Liver (tissue), 9 donors: ENCODE results near the gene TBX21. TPM values are rescaled to one million over a fixed set of nuclear protein-coding genes. Genes with fewer than 3 reads are reported as not detected.
A peak's percentile ranks its signal among the peaks of the same experiment; 100 is the strongest.

Source experiments
- DNase-seq: peaks from one replicate; pipeline ENCODE4 v3.0.0-alpha.2; 2017; ENCODE audit warnings: low spot score
- H3K27ac ChIP-seq, 2 donors: one replicate each; pipeline ENCODE4 v1.7.0; 2013; ENCODE audit warnings: inconsistent platforms in 2 of 2, low read length in 2 of 2, control low read depth in 1 of 2, low read depth in 1 of 2, mild to moderate bottlenecking in 1 of 2
- H3K27me3 ChIP-seq, 4 donors: one replicate each; pipeline versions ENCODE4 v1.6.1 to v1.7.0; 2013; ENCODE audit warnings: low read length in 3 of 4, inconsistent platforms in 1 of 4, mild to moderate bottlenecking in 1 of 4, moderate library complexity in 1 of 4; ENCODE audit not compliant: control insufficient read depth in 4 of 4, insufficient read depth in 4 of 4
- H3K36me3 ChIP-seq, 4 donors: one replicate each; pipeline versions ENCODE4 v1.6.1 to v1.7.0; 2013; ENCODE audit warnings: low read length in 3 of 4, mild to moderate bottlenecking in 3 of 4, low read depth in 1 of 4, moderate library complexity in 1 of 4; ENCODE audit not compliant: control insufficient read depth in 4 of 4, insufficient read depth in 3 of 4
- H3K4me1 ChIP-seq, 4 donors: one replicate each; pipeline versions ENCODE4 v1.6.1 to v1.7.0; 2013; ENCODE audit warnings: low read length in 3 of 4, mild to moderate bottlenecking in 3 of 4, moderate library complexity in 1 of 4; ENCODE audit not compliant: control insufficient read depth in 4 of 4, insufficient read depth in 4 of 4
- H3K4me3 ChIP-seq, 3 donors: one replicate each; pipeline versions ENCODE4 v1.6.1 to v1.7.0; 2013; ENCODE audit warnings: low read length in 3 of 3, control low read depth in 1 of 3, low read depth in 1 of 3, mild to moderate bottlenecking in 1 of 3
- H3K9ac ChIP-seq, 2 donors: one replicate each; pipeline ENCODE4 v1.7.0; 2013; ENCODE audit warnings: low read length in 2 of 2, mild to moderate bottlenecking in 2 of 2, moderate library complexity in 2 of 2, control low read depth in 1 of 2, low read depth in 1 of 2
- H3K9me3 ChIP-seq, 4 donors: one replicate each; pipeline versions ENCODE4 v1.6.1 to v1.7.0; 2013; ENCODE audit warnings: low read length in 3 of 4; ENCODE audit not compliant: control insufficient read depth in 4 of 4
- EGR1 ChIP-seq, 2 donors: IDR thresholded peaks; 2 replicates each; pipeline ENCODE4 v1.6.1; 2016 to 2018; ENCODE audit warnings: antibody characterized with exemption in 2 of 2, low read depth in 2 of 2
- FOXA1 ChIP-seq: IDR thresholded peaks from 2 replicates; pipeline ENCODE4 v1.6.1; 2016; ENCODE audit warnings: antibody characterized with exemption
- FOXA2 ChIP-seq: IDR thresholded peaks from 2 replicates; pipeline ENCODE4 v1.6.1; 2016; ENCODE audit warnings: antibody characterized with exemption
- HNF4A ChIP-seq, 2 donors: conservative IDR thresholded peaks; 2 replicates each; pipeline ENCODE4 v1.6.1; 2016; ENCODE audit warnings: antibody characterized with exemption in 2 of 2, mild to moderate bottlenecking in 2 of 2
- HNF4G ChIP-seq: IDR thresholded peaks from 2 replicates; pipeline ENCODE4 v1.6.1; 2016; ENCODE audit warnings: antibody characterized with exemption
- JUND ChIP-seq, 2 donors: IDR thresholded peaks; 2 replicates each; pipeline ENCODE4 v1.6.1; 2016; ENCODE audit warnings: antibody characterized with exemption in 2 of 2
- NR2F2 ChIP-seq: IDR thresholded peaks from 2 replicates; pipeline ENCODE4 v1.6.1; 2016; ENCODE audit warnings: antibody characterized with exemption
- RAD21 ChIP-seq, 2 donors: IDR thresholded peaks; 2 replicates each; pipeline ENCODE4 v1.6.1; 2016; ENCODE audit warnings: antibody characterized with exemption in 2 of 2, mild to moderate bottlenecking in 2 of 2
- RXRA ChIP-seq, 2 donors: IDR thresholded peaks; 2 replicates each; pipeline ENCODE4 v1.6.1; 2017 to 2018; ENCODE audit warnings: antibody characterized with exemption in 2 of 2, mild to moderate bottlenecking in 1 of 2
- SP1 ChIP-seq: IDR thresholded peaks from 2 replicates; pipeline ENCODE4 v1.6.1; 2018; ENCODE audit warnings: antibody characterized with exemption, mild to moderate bottlenecking
- YY1 ChIP-seq: IDR thresholded peaks from 2 replicates; pipeline ENCODE4 v1.6.1; 2016; ENCODE audit warnings: antibody characterized with exemption, mild to moderate bottlenecking
- WGBS: extraction: QIAGEN DNeasy Blood & Tissue Kit; methylation state at CpG from one replicate; pipeline ENCODE4 v1.1.7; 2013; 5-methylcytosine and 5-hydroxymethylcytosine counted together
- polyA plus RNA-seq, 2 donors: library from polyadenylated mRNA; stranded (reverse) in 1 of 2; unstranded in 1 of 2; fragments of 200-250 nt in 1 of 2; fragments of >200 nt in 1 of 2; fragmentation: Nextera tagmentation in 1 of 2; extraction: Ambion mirVana in 1 of 2; gene quantifications; one replicate each; pipeline versions ENCODE4 v1.2.1 to v1.2.3, GENCODE V29; 2013 to 2015
- total RNA-seq, 2 donors: library from RNA; depleted of rRNA; stranded (reverse); fragments of >200 nt; gene quantifications; one replicate each; pipeline ENCODE4 v1.2.3, GENCODE V29; 2014
- TF ChIP-seq, protein P1 (sequence below): IDR thresholded peaks from 2 replicates; pipeline ENCODE4 v1.6.1; 2016; ENCODE audit warnings: antibody characterized with exemption
- TF ChIP-seq, protein P2 (sequence below): fragments of 150-350 bp; IDR thresholded peaks from 2 replicates; pipeline ENCODE4 v1.5.1; 2017; ENCODE audit warnings: improper control_type of control experiment, low read depth, low read length; ENCODE audit not compliant: missing input control
- TF ChIP-seq, protein P3 (sequence below): IDR thresholded peaks from 2 replicates; pipeline ENCODE4 v1.6.1; 2016; ENCODE audit warnings: antibody characterized with exemption
- TF ChIP-seq, protein P4 (sequence below): IDR thresholded peaks from 2 replicates; pipeline ENCODE4 v1.6.1; 2016; ENCODE audit warnings: antibody characterized with exemption
- donor health status: healthy.
- donor health status: healthy.
- donor health status: healthy.
- donor health status: healthy.
- donor health status: healthy.

The TBX21 gene
- total and polyA plus RNA-seq, 4 donors = 0.19 to 0.59 (median 0.25) TPM; not detected in 1

DNA sequence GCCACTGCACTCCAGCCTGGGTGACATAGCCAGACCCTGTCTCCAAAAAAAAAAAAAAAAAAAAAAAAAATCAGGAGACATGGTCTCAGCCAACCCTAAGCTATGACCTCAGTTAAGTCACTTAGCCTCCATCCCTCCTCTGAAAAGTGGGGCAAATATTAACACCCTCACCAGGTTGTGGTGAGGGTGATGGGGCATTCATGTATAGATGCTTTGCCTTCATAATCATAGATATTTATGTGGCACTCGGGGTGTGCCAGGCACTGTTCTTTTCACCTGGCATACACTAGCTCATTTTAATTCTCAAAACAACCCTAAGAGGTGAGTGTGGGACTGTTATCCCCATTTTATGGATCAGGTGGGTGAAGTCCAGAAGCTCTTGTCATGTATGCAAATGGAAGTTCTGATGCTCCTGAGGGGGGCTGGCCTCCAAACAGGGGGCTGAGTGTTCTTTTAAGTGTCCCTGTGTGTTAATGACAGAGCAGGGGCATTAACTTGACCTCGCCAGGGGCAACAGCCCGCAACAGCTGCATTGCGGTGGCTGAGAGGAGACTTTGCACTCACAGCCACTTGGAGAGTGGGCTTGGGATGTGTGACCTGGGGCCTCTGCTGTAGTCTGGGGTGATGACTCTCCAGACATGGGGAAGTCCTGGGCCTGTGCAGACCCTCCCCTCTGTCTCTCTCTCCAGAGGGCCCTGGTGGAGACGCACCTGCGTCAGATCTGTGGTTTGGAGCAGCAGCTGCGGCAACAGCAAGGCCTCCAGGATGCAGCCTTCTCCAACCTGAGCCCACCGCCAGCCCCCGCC is 34.9 kb upstream of the TBX21 start:
- Histone ChIP-seq H3K27me3 (no peaks in the 10 kb centered on the region), H3K9ac (no peak overlapping the region), H3K4me1 (peaks cover 2 to 17% (median 9%) of the 10 kb centered on the region in 4 donors), H3K27ac (no peak overlapping the region), H3K9me3 (no peaks in the 10 kb centered on the region), H3K4me3 (no peak overlapping the region), H3K36me3 (no peaks in the 10 kb centered on the region)
- TF ChIP-seq, protein P1, sequence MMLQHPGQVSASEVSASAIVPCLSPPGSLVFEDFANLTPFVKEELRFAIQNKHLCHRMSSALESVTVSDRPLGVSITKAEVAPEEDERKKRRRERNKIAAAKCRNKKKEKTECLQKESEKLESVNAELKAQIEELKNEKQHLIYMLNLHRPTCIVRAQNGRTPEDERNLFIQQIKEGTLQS = no peak
- no peak for TF ChIP-seq FOXA1
- TF ChIP-seq EGR1 (IDR thresholded peaks at IDR 0.05; ENCODE audit: low read depth in 2 of 2) = no peak
- no peak for TF ChIP-seq YY1
- no peak for TF ChIP-seq FOXA2
- no peak for TF ChIP-seq HNF4A (conservative IDR thresholded peaks at IDR 0.05)
- no peak for TF ChIP-seq SP1
- DNase-seq = no peak
- 72% methylated on average over 9 of the region's 9 CpGs for WGBS

DNA sequence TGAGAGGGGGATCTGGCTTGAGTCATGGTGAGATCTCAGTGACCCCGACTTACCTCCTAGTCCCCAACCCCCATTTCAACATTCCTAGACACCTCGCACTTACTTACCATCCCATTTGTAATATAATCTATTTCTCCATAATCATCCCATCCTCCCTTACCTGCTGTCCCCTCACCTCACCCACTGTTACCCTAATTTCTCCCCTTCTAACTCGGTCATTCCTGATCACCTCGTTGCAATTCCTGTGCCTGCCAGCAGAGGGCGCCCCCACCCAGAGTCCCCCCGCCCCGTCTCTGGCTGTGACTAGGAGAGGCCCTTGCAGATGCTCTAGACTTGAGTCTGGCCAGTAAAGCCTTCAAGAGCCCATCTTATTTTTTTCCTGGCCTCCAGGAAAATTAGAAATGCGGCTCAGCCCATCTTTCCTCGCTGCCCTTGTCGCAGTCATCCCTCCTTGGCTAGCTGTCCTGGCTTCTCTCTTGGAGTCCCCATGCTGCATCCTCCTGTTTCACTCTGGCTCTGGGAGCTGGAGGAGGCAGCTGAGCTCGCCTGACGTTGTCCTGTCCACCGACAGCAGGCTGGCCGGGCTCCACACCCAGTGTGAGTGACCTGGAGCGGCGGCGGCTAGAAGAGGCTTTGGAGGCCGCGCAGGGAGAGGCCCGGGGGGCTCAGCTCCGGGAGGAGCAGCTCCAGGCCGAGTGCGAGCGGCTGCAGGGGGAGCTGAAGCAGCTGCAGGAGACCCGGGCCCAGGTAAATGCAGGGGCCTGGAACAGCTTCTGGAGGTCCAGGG is 34.1 kb upstream of the TBX21 start:
- Histone ChIP-seq H3K9ac (no peak overlapping the region), H3K27ac (no peak overlapping the region), H3K27me3 (no peaks in the 10 kb centered on the region), H3K4me1 (peaks cover 0 to 11% (median 4%) of the 10 kb centered on the region in 4 donors), H3K36me3 (no peaks in the 10 kb centered on the region), H3K9me3 (no peaks in the 10 kb centered on the region), H3K4me3 (no peak overlapping the region)
- whole genome bisulfite sequencing = 67% methylated on average over 25 of the region's 25 CpGs
- TF ChIP-seq RAD21 (IDR thresholded peaks at IDR 0.05) = peak; percentile 68 to 78
- no peak for TF ChIP-seq HNF4G
- TF ChIP-seq, protein P2, sequence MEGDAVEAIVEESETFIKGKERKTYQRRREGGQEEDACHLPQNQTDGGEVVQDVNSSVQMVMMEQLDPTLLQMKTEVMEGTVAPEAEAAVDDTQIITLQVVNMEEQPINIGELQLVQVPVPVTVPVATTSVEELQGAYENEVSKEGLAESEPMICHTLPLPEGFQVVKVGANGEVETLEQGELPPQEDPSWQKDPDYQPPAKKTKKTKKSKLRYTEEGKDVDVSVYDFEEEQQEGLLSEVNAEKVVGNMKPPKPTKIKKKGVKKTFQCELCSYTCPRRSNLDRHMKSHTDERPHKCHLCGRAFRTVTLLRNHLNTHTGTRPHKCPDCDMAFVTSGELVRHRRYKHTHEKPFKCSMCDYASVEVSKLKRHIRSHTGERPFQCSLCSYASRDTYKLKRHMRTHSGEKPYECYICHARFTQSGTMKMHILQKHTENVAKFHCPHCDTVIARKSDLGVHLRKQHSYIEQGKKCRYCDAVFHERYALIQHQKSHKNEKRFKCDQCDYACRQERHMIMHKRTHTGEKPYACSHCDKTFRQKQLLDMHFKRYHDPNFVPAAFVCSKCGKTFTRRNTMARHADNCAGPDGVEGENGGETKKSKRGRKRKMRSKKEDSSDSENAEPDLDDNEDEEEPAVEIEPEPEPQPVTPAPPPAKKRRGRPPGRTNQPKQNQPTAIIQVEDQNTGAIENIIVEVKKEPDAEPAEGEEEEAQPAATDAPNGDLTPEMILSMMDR = peak; percentile 80
- peak; percentile 80 for DNase-seq

DNA sequence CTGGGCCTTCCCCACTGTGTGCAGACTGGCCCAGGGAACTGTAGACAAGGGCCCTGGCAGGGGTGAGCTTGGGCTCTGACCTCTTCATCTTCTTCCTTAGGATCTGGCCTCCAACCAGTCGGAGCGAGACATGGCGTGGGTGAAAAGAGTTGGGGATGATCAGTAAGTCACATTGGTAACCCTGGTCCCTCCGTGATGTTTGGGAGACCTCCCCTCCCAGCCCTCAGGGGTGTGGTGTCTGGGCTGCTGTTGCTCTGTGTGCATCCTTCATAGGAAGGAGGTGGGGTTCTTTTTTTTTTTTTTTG is 33.5 kb upstream of the TBX21 start:
- no peaks in the 10 kb centered on the region for H3K36me3 ChIP-seq
- H3K9me3 ChIP-seq = no peaks in the 10 kb centered on the region
- H3K4me3 ChIP-seq = no peak overlapping the region
- 96% methylated on average over 4 of the region's 4 CpGs for WGBS
- no peak for DNase-seq
- H3K4me1 ChIP-seq = peaks cover 0 to 11% (median 4%) of the 10 kb centered on the region in 4 donors
- no peak overlapping the region for H3K9ac ChIP-seq
- no peaks in the 10 kb centered on the region for H3K27me3 ChIP-seq
- H3K27ac ChIP-seq = no peak overlapping the region
- TF ChIP-seq, protein P3, sequence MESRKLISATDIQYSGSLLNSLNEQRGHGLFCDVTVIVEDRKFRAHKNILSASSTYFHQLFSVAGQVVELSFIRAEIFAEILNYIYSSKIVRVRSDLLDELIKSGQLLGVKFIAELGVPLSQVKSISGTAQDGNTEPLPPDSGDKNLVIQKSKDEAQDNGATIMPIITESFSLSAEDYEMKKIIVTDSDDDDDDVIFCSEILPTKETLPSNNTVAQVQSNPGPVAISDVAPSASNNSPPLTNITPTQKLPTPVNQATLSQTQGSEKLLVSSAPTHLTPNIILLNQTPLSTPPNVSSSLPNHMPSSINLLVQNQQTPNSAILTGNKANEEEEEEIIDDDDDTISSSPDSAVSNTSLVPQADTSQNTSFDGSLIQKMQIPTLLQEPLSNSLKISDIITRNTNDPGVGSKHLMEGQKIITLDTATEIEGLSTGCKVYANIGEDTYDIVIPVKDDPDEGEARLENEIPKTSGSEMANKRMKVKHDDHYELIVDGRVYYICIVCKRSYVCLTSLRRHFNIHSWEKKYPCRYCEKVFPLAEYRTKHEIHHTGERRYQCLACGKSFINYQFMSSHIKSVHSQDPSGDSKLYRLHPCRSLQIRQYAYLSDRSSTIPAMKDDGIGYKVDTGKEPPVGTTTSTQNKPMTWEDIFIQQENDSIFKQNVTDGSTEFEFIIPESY = no peak
- TF ChIP-seq EGR1 (IDR thresholded peaks at IDR 0.05; ENCODE audit: low read depth in 2 of 2) = no peak
- TF ChIP-seq RXRA (IDR thresholded peaks at IDR 0.05) = no peak
- TF ChIP-seq, protein P4, sequence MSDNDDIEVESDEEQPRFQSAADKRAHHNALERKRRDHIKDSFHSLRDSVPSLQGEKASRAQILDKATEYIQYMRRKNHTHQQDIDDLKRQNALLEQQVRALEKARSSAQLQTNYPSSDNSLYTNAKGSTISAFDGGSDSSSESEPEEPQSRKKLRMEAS = no peak
- no peak for TF ChIP-seq FOXA1
- TF ChIP-seq JUND (IDR thresholded peaks at IDR 0.05) = no peak
- TF ChIP-seq, protein P1 = no peak
- TF ChIP-seq, protein P2 = no peak
- TF ChIP-seq NR2F2 = no peak
- no peak for TF ChIP-seq RAD21 (IDR thresholded peaks at IDR 0.05)
- no peak for TF ChIP-seq SP1
- TF ChIP-seq HNF4A (conservative IDR thresholded peaks at IDR 0.05) = no peak
- TF ChIP-seq YY1 = no peak
- no peak for TF ChIP-seq FOXA2
